HG03342 (cell line): ENCODE measurements around the gene BRF1.
"Not testable (repeated sequence)": the region's sequence is repeated elsewhere in the genome, so short reads cannot be mapped to it uniquely, and the experiment has no call there.

Experiments
- ATAC-seq: cut with Tn5 transposase; IDR thresholded peaks from one replicate; pipeline ENCODE4 v1.9.1; 2021; ENCODE audit warnings: mild to moderate bottlenecking, moderate library complexity; ENCODE audit not compliant: unreplicated experiment

The BRF1 gene

DNA sequence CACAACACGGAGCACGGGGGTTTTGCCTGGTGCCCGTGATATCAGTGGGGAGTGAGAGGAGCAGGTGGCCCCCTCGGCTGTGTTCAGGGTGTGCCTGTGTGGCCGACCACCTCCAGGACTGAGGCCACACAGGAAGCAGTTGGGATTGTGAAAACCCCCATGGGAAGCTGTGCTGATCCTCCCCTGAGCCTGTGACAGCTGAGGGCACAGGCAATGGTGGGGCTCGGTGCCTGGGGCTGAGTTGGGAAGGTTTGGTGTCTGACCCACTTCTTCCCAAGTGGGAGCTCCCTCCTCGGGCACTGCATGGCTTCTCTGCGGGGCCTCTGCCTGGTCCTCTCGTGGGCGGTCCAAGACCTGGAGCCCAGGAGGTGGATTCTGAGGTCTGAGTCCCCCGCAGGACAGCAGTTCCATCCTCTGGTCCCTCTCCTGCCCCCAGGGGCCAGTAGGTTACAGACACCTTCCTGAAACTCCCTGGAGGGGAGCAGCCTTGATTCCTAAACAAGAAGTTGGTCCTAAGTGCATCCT is 31.6 kb upstream of the BRF1 start:
- no peak for ATAC-seq

DNA sequence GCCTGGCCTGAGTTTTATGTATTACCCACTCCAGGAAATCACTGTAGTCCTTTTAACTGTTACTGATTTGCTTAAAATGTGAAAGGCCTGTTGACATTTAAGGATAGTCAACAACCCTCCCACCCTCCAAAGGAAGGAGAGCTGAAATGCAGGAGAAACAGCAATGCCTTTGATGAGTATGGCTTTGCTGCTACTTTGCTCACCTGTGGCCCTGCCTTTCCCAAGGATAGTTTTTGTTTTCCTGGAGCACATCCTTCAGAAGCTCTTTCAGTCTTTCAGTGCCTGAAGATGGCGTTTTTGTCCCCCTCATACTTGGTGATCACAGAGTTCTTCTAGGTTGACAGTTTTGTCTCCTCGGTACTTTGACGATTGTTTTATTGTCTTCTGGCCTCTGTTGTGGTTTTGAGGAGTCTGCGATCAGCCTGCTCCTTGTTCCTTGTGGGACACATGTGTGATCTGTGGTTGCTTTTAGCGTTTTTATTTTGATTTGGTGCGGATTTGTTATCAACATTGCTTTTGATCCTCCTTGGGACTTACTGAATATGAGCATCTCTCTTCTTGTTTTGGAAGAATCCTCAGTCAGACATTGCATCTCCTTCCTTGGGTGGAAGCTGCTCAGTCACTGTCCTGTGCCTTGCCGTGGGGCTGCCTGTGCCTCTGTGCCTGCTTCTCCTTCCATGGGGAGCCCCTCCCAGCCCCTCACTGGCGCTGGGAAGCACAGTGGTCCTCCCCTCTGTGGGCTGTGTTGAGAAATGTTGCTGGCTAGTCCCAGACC is 31.0 kb upstream of the BRF1 start:
- ATAC-seq = no peak

DNA sequence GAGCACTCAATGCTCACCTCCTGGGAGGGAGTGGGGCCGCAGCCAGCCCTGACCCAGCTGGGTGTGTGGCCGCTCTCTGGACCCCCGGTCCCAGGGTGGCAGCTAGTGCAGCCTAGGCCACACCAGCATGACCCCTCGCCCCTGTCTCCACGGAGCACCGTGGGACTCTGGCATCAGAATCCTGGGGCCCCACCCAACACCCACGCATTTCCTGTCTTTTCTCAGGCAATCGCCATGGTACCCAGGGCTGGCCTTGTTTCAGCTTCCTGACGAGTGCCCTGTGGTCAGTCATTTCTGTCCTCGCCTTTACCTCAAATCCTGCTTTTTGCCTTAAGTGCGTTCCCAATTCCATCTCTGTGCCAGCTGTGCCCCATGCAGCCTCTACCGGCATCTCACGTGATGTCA is 29.7 kb upstream of the BRF1 start:
- ATAC-seq = no peak

DNA sequence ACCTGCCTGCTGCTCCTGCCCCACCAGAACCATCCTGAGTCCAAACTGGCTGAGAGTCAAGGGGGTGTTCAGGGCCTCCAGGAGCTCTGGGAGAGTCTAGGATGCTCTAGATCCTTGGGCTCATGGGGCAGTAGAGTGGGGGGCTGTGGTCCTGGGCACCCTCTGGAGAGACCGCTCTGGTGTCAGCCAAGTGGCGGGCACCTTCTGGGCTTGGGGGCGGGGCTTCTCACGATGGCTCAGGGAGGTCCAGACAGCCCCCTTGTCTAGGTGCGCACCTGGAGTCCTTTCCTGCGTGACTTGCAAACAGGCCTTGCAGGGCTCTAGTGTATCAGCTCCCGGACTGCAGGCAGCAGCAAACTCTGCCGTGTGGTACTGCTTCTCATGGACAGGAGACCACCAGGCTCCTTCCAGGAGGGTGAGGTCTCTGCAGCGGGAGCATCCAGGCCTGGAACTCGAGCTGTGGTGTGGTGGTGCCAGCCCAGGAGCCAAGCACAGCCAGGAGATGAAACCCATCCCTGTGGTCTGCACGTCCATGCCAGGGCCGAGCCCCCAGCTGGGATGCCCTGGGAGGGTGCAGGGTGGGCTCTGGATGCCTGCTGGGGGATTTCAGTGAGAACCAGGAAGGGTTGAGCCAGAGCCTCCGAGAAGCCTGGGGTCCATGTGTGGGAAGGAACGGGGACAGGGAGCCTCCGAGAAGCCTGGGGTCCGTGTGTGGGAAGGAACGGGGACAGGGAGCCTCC is 28.8 kb upstream of the BRF1 start:
- no peak for ATAC-seq

DNA sequence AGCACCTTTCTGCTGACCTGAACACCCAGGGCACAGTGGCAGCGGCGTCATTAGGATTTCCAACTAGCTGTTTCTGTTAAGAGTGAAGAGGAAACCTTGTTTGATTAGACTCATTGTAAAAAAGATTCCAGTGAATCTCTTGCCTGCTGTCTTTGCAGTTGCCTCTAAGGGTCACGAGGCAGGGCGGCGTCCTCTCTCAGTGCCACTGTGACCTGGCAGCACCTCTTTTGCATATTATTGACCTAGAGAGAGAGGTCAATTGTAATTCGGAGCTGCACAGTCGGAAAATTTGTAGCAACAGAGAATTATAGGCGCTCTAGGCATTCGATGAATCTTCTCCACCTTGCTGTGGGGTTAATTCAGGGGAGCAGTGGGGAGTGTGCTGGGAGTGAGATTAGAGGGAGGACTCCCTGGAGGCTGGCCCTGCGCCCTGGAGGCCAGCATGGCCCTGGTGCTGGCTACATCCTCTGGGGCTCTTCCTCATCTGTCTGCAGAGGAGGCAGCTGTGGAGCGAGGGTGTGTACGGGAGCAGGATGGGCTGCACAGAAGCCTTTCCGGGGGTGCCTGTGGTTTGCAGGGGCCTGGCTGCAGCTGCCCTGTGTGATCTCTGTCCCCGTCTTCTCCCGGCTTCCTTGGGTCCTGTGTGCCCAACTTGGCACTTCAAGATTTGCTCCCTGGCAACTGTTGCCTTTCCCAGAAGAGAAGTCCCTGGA is 28.0 kb upstream of the BRF1 start:
- no peak for ATAC-seq

DNA sequence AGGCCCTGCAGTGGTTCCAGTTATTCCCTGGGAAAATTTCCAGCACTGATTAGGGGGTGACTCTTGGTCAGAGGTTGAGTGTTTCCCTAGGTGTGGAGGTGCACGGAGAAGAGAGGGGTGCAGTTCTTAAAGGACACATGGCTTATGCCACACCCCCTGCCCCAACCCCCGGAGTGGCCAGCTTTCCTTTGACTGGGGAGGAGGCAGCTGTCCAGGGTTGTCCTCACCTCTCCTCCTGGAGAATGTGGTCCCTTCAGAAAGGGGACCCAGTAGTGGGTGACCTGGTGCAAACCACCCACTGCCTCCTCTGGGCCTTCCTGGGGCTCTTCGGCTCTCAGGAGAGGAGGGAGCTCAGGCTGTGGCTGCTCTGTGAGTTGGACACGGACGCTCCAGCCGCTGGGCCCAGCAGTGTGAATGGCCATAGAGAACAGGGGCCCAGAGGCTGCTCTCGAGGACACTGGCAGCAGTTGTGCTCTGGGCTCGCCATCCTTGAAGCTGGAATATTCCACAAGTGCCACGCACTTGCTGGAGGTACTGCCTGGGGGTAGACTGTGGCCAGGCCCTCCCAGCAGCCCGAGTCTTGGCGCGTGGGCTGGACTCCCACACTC is 27.4 kb upstream of the BRF1 start:
- no peak for ATAC-seq

DNA sequence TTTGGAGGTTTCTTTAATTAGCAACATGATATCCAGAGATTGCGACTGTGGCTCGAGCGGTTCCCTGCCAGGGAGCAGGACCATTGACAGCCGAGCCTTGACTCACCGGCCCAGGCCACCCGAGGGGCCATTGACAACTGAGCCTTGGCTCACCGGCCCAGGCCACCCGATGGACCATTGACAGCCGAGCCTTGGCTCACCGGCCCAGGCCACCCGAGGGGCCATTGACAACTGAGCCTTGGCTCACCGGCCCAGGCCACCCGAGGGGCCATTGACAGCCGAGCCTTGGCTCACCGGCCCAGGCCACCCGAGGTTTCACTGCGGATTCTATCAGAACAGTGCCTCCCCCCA is 26.9 kb upstream of the BRF1 start:
- ATAC-seq = not testable (repeated sequence)

DNA sequence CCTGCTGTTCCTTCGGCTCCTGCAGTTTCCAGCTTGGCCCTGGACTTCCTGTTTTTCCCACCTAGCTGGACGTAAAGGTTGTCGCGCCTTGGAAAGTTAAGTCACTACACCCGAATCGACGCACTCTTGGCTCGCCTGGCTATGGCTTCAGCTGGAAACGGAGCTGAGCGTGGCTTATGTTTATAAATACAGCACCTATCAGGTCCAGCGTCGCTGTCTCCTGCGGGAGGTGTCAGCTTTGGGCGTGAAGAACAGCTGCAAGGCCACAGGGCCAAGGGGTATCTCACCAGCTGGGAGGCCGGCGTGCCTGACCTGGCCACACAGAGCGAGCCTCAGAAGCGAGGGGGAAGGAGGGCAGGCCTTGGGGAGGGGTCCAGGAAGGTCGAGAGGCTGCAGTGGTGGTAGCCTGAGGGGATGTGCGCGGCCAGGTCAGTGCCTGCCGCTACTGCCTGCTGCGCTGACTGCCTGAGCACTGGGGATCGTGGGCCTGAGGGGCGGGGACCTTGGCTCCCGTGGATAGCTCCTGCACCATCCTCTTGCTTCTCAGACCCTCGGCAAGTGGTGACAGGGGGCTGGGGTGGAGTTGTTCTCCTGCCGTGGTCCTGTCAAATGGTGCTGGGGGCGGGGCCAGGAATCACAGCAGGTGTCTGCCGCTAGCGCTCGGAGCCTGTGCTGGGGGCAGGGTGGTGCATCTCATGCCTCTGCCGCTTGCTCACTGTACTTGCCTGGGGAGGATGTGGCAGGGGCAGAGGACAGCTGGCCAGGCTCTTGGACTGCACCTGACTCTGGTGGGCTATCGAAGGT is 26.3 kb upstream of the BRF1 start:
- no peak for ATAC-seq

DNA sequence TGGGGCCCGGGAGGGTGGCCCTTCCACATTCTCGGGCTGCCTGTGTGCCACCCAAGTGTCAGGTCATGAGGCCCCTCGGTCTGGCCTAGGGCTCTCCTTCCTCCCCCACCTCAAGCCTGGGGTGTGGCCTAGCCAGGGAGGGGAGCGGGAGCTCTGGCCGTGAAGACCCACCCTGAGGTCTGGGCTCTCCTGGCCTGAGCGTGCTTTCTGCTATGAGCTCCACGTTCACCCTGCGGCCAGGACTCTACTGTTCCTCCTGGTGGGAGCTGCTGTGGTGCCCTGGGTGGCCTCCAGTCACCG is 25.7 kb upstream of the BRF1 start:
- ATAC-seq = no peak

DNA sequence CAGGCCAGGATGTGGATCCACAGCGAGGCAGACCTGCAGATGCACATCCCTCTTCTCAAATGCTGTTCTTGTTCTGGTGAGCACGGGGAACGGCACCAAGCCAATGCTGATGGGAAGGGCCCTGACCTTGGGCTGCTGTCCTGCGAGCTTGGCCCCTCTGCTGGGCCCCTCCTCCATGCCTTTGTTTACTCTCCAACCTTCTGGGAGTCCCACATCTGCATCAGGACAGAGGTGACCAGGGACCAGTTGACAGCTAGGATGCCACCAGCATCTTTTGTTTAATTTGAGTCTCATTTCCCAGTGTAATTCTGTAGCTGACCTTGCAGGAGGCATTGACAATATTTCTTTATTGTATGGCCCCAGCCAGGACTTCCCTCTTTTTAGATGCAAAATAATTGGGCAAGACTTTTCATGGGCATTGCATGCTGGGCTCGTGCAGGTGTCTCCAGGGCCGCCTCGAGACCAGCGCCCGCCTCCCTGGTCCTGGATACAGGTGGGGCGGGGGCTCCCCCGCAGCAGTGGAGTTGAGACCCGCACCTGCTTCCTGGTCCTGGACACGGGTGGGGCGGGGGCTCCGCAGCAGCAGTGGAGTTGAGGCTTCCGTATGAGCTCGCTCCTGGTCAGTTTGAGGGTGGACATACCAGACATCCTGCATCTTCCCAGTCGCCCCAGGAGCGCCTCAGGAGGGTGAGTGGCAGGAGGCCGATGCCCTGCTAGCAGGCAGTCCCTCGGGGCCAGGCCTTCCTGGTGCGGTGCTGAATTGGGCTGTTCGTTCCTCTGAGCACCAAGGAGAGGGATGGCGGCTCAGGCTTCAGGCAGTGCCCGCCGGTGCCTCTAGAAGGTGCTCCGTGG is 25.1 kb upstream of the BRF1 start:
- no peak for ATAC-seq

DNA sequence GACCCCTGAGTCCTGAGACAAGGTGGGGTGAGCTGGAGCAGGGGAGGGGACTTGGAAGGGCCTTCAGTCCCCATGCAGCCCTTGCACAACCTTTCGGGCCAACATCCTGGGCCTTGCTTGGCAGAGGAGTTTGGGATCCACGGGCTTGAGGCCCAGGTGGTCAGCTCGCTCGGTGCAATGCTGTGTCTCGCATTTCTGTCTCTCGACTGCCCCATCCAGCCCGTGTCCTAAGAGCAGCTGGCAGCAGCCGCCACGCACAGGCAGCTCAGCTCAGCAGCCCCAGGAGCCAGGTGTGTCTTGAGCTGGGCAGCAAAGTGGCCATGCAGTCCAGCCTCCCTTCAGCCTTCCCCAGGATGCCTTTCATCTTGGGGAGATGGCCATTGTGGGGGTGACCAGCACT is 24.5 kb upstream of the BRF1 start:
- no peak for ATAC-seq

DNA sequence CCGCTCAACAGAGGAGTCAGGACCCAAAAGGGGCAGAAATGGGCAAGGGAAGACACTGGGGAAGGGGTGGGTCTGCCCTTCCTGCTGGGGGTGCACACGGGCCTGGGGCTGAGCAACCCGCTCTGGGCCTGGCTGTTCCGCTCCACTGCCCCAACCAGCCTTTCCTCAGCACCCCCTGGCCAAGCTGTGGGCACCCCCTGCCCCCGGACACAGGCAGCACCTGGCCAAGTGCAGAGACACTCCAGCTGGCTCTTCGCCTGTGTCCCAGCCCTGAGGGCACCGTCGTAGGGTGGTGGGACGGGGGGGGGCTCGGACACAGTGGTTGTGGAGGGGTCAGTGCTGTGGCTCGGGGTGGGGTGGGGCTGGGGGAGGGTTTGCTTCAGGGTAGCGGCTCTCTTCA is 24.1 kb upstream of the BRF1 start:
- no peak for ATAC-seq

DNA sequence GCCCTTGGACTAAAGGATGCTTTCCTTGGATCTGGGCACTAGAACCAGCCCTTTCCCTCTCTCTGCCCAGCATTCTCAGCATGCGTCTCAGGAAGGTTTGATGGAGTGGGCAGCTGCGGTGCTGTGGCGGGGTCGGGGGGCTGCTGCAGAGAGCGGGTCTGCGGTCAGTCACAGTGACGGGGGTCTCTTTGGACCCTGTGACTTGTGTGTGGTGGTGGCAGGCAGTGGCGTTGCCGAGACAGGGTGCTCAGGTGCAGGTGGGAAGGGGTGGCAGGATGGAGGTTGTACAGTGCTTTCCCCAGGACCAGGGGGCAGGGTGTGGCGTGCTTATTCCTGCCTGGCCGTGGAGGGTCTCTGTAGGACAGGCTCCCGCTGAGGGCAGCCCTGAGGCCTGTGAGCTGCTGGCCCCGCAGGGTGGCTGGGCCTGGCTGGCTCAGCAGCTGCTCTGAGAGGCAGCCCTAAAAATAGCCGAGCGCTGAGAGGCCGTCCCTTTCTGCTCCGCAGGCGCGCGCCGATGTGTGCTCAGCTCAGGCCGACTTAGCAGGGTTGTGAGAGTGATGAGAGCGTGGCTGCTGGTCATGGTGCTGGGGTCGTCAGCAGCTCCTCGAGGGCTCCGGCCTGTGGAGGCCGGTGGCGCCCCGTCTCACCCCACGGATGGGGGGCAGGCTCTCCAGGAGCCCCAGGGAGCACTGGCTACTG is 23.4 kb upstream of the BRF1 start:
- ATAC-seq = no peak

DNA sequence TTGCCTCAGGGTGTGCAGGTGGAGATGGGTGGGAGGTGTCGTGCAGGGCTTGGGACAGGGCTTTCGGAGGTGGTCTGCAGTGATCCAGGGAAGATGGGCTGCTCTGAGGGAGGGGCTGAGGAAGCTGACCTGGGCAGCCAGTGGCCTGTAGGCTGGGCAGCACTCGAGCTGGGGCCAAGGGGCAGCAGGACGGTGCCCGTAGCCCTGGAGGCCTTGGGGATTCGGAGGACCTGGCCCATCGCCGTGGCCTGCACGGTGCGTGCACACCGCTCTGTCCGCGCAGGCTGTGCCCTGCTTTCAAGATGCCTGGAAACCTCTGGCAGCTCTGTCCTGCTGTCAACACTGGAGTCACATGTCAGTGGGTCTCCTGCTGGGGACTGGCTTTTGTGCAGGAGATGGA is 22.9 kb upstream of the BRF1 start:
- no peak for ATAC-seq

DNA sequence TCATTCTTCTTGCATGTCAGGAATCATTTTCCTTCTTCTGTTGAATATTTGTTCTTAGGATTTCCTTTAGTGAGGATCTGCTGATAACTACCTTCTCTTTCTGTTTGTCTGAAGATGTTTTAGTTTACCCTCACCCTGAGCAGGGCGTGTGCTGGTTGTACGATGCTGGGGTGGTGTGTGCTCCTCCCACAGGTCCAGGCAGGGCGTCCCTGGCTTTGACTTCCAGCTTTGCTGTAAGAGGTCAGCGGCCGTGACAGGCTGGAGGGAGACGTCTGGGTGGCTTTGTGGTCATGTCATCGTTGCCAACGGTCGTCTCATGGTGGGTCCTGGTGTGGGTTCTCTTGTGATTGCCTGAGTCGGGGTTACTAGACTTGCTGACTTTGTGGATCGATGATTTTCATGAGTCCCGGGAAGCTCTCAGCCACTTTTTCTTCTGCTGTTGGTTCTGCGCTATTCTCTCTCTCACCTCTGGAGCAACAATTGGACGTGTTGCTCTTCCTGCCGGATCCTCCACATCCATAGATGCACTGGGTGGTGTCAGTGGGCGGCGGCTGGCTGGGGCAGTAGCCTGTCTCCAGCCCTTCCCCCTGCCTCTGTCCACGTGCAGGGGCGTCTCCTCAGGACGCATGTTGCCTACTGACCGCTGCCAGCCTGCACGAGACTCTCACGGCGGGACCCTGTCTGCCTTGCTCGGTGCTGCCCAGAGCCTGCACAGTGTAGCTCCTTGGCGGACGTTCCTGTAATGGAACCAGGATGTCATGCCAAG is 22.2 kb upstream of the BRF1 start:
- ATAC-seq = no peak

DNA sequence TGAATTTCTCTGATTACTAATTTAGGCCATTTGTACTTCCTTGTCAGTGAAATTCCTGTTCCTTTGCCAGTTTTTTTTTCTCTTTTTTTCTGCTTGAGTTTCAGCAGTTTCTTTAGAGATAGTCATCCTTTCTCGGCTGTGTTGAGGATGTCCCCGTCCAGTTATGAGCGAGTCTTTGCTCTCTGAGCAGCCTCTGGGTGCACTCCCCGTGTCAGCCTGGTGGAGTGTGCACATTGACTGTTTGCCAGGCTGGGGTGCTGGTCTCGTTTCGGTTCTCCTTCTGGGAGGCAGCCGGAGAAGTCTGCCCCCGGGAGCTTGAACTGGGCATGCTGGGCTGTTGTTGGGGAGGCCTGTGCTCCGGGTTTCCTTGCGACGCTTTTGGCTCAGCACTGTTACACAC is 16.7 kb upstream of the BRF1 start:
- ATAC-seq = no peak

DNA sequence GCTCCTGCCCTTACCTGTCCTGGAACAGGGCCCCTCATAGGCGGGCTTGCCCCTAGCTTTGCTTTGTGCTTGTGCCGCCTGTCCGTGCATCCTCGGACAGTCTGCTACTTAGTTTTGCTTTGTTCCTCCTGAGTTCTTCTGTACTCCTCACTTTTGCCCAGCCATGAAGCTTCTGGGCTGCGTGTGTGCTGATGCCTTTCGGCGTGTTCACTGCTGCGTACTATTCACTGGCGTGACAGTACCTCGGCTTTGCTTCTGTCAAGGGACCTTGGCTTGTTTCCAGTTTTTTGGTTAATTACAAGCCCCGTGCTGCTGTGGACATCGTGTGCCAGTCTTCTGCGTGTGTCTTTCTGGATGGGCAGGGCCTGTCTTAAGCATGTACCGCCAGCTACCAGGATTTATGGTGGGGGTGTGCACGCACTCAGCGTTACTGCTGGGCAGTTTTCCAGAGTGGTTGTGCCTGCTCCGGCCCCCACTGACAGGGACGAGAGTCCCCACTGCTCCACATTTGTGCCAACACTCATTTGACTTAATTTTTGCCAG is 16.2 kb upstream of the BRF1 start:
- ATAC-seq = no peak

DNA sequence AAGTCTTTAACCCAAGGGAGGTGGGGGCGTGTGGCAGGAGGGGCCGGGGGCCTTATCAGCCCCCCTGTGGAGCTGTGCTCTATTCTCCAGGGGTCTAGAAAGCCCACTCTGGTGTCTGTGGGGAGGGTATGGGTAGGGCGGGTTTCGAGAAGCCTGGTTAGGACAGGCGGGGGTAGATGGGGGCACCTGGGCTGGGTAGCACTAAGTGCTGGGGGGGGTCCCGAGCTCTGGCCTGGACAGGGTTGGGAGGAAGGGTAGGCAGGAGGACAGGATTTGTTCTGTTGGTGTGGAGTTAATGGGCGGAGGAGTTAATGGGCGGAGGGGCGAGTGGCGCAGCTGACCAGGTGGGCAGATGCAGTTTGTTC is 15.8 kb upstream of the BRF1 start:
- no peak for ATAC-seq
